K562 (cell line): Measurements from ENCODE around the gene GET4. TPM values are rescaled to one million over a fixed set of nuclear protein-coding genes. Genes with fewer than 3 reads are reported as not detected.

Experiments used
- ATAC-seq: fragments of 200-7000 bp; cut with Tn5 transposase; 3 replicates; pipeline ENCODE4 v1.9.1; 2020; ENCODE audit warnings: moderate library complexity
- BruUV-seq: library from RNA; stranded (reverse); fragments of 400-500 nt; replicated peaks from 2 replicates; lab custom pipeline; 2021; lab: Mats Ljungman, UMichigan
- CTCF ChIA-PET: fragments of 300-600 bp; formaldehyde crosslinking; extraction: SDS; loops from one replicate; lab custom pipeline; 2021; ENCODE audit warnings: low intra/inter-chr PET ratio; lab: Yijun Ruan, JAX
- POLR2A ChIA-PET: fragments of 300-600, 350-650 bp; sonication (Branson Sonifier 250); formaldehyde crosslinking; extraction: SDS; loops from one replicate; lab custom pipeline; 2021; ENCODE audit warnings: antibody characterized with exemption, inconsistent platforms; lab: Yijun Ruan, JAX
- DNase-seq, 4 experiments: peaks; one replicate each; pipeline versions ENCODE4 v3.0.0 to v3.0.0-alpha.2; 2011 to 2018; ENCODE audit warnings: low spot score in 3 of 4, mixed read lengths in 3 of 4; ENCODE audit errors: extremely low read depth in 1 of 4
- FAIRE-seq: peaks from 2 replicates; lab custom pipeline; 2011; peaks lifted over from hg19 to GRCh38; lab: Jason Lieb, UNC
- H2AFZ ChIP-seq: 2 replicates; pipeline ENCODE4 v1.6.0; 2011; ENCODE audit warnings: low read depth, low read length, control low read depth, inconsistent platforms
- H3K27ac ChIP-seq: fragments of 200-600 bp; 3 replicates; pipeline ENCODE4 v1.8.0; 2011; ENCODE audit warnings: low read depth, mild to moderate bottlenecking, control low read depth, inconsistent platforms, low read length, moderate library complexity, mixed read lengths; ENCODE audit errors: extremely low read depth
- H3K27me3 ChIP-seq, 2 experiments: fragments of 300-600 bp in 1 of 2; 2 replicates in 1 of 2; 3 replicates in 1 of 2; pipeline versions ENCODE4 v1.6.0 to v1.8.0; 2011; ENCODE audit warnings: inconsistent platforms in 2 of 2, low read length in 2 of 2, mild to moderate bottlenecking in 1 of 2, mixed read lengths in 1 of 2, moderate library complexity in 1 of 2; ENCODE audit not compliant: control insufficient read depth in 2 of 2, insufficient read depth in 2 of 2
- H3K36me3 ChIP-seq: fragments of 300-600 bp; 3 replicates; pipeline ENCODE4 v1.8.0; 2011; ENCODE audit warnings: mild to moderate bottlenecking, low read length, inconsistent platforms; ENCODE audit not compliant: control insufficient read depth, insufficient read depth
- H3K4me1 ChIP-seq, 2 experiments: fragments of 200-600 bp in 1 of 2; replicated peaks in 1 of 2; 2 replicates in 1 of 2; 3 replicates in 1 of 2; pipeline versions ENCODE4 v1.5.1 to v1.8.0; 2011; ENCODE audit warnings: inconsistent platforms in 2 of 2, low read length in 2 of 2, mild to moderate bottlenecking in 1 of 2, mixed read lengths in 1 of 2, moderate library complexity in 1 of 2; ENCODE audit not compliant: control insufficient read depth in 2 of 2, insufficient read depth in 2 of 2
- H3K4me2 ChIP-seq: 2 replicates; pipeline ENCODE4 v1.6.1; 2011; ENCODE audit warnings: low read length, control low read depth, inconsistent platforms, mixed read lengths; ENCODE audit not compliant: insufficient read depth
- H3K4me3 ChIP-seq: fragments of 200-600 bp; sonication (generic), shearing (Covaris generic); 2 replicates; pipeline ENCODE4 v1.5.1; 2016; ENCODE audit warnings: control low read depth, inconsistent platforms
- H3K79me2 ChIP-seq: fragments of 200-600 bp; 3 replicates; pipeline ENCODE4 v1.8.0; 2011; ENCODE audit warnings: low read length, inconsistent platforms; ENCODE audit not compliant: control insufficient read depth, insufficient read depth
- H3K9ac ChIP-seq, 2 experiments: 2 replicates each; pipeline versions ENCODE4 v1.6.0 to v1.6.1; 2011; ENCODE audit warnings: low read depth in 2 of 2, low read length in 2 of 2, control low read depth in 1 of 2, inconsistent platforms in 1 of 2, mild to moderate bottlenecking in 1 of 2, mixed read lengths in 1 of 2; ENCODE audit not compliant: insufficient read depth in 1 of 2
- H3K9me1 ChIP-seq: one replicate; pipeline ENCODE4 v1.6.0; 2011; ENCODE audit warnings: inconsistent platforms, mild to moderate bottlenecking, low read length, moderate library complexity; ENCODE audit not compliant: control insufficient read depth, insufficient read depth
- H3K9me3 ChIP-seq: replicated peaks from 2 replicates; pipeline ENCODE4 v1.5.1; 2011; ENCODE audit warnings: low read depth, low read length, inconsistent platforms; ENCODE audit not compliant: control insufficient read depth, insufficient read depth
- H4K20me1 ChIP-seq: replicated peaks from 2 replicates; pipeline ENCODE4 v1.6.1; 2011; ENCODE audit warnings: low read length, inconsistent platforms, mixed read lengths; ENCODE audit not compliant: control insufficient read depth, insufficient read depth
- CCNT2 ChIP-seq: IDR thresholded peaks from 2 replicates; pipeline ENCODE4 v1.6.1; 2011; ENCODE audit warnings: borderline replicate concordance, low read depth, mild to moderate bottlenecking, moderate library complexity, mixed read lengths, low read length; ENCODE audit not compliant: insufficient read length; ENCODE audit errors: extremely low read depth
- JUNB ChIP-seq: fragments of 450-650 bp; formaldehyde crosslinking; conservative IDR thresholded peaks from 2 replicates; pipeline ENCODE4 v1.4.0; 2020; ENCODE audit warnings: mild to moderate bottlenecking
- MCM7 ChIP-seq, 2 experiments: fragments of 450-650 bp; IDR thresholded peaks; 2 replicates each; pipeline ENCODE4 v1.6.1; 2016 to 2018
- NKRF ChIP-seq: fragments of 450-650 bp; IDR thresholded peaks from 2 replicates; pipeline ENCODE4 v1.6.1; 2016; ENCODE audit warnings: borderline replicate concordance
- ZBTB11 ChIP-seq, 3 experiments: fragments of 200-800 bp in 1 of 3; fragments of 250-450 bp in 1 of 3; fragments of 450-650 bp in 1 of 3; sonication (Bioruptor Pico) in 1 of 3; sonication (Bioruptor generic) in 1 of 3; formaldehyde crosslinking in 1 of 3; IDR thresholded peaks; 2 replicates each; pipeline versions ENCODE4 v1.6.1 to v1.8.0; 2016 to 2022; ENCODE audit warnings: mild to moderate bottlenecking in 2 of 3, missing genetic modification characterization in 2 of 3, missing compliant biosample characterization in 1 of 3, moderate library complexity in 1 of 3
- ZNF175 ChIP-seq: fragments of 200-800 bp; sonication (Bioruptor generic); IDR thresholded peaks from 2 replicates; pipeline ENCODE4 v1.6.1; 2016; ENCODE audit warnings: low read depth, mild to moderate bottlenecking, missing genetic modification characterization, missing compliant biosample characterization
- ZNF324 ChIP-seq: fragments of 250-450 bp; sonication (Bioruptor Pico); IDR thresholded peaks from 2 replicates; pipeline ENCODE4 v1.4.0; 2020; ENCODE audit warnings: mild to moderate bottlenecking
- WGBS: fragments of 100-300 bp; shearing (Covaris generic); methylation state at CpG from one replicate; pipeline ENCODE4 v1.1.6; 2016; ENCODE audit warnings: low coverage, mixed read lengths; ENCODE audit not compliant: insufficient coverage; ENCODE audit errors: missing lambda C conversion rate; 5-methylcytosine and 5-hydroxymethylcytosine counted together
- in situ Hi-C: fragments of 300-500 bp; cut with MboI; formaldehyde crosslinking; loops from 4 replicates; pipeline ENCODE4 v1.15.0; 2018; ENCODE audit warnings: inconsistent platforms, mixed read lengths
- intact Hi-C: fragments of 100-400 bp; cut with micrococcal nuclease; formaldehyde crosslinking; loops from 2 replicates; pipeline ENCODE4 v1.14.2; 2022
- polyA plus RNA-seq, 8 experiments: library from polyadenylated mRNA; depleted of rRNA in 4 of 8; stranded (reverse) in 5 of 8; unstranded in 3 of 8; fragments of >200 nt; fragmentation: Nextera tagmentation in 2 of 8; fragmentation: Illumina TruSeq in 1 of 8; extraction: Ambion mirVana in 2 of 8; extraction: Trizol in 1 of 8; gene quantifications; 2 replicates each; pipeline versions ENCODE4 v1.2.1 to v1.2.3, GENCODE V29; 2011 to 2014; ENCODE audit warnings: inconsistent platforms in 1 of 8, missing spikeins in 1 of 8
- total RNA-seq, 7 experiments: library from RNA; depleted of rRNA in 6 of 7; stranded (reverse); fragments of >200 nt in 6 of 7; fragmentation: Illumina TruSeq in 2 of 7; extraction: Trizol in 2 of 7; gene quantifications; 2 replicates each; pipeline versions ENCODE4 v1.2.1 to v1.2.3, GENCODE V29; 2011 to 2021; ENCODE audit warnings: low replicate concordance in 1 of 7

GET4 gene
- total and polyA plus RNA-seq, 9 of the 15 experiments (the other 6 are each of a cell fraction or from before 2014, with no cell fraction given): 0.99 to 122 (median 40.4) TPM

GRCh38 chr7:843230-843629 is 33.1 kb upstream of the GET4 start:
- Histone ChIP-seq H4K20me1 (no peaks in the 10 kb centered on the region), H3K4me3 (no peak overlapping the region), H3K9ac (no peak overlapping the region), H2AFZ (no peak overlapping the region), H3K9me1 (no peaks in the 10 kb centered on the region), H3K9me3 (peaks cover 3% of the 10 kb centered on the region), H3K4me2 (no peak overlapping the region), H3K27me3 (no peaks in the 10 kb centered on the region), H3K79me2 (peaks cover 9% of the 10 kb centered on the region; the same call in 1 of the 3 replicates), H3K4me1 (peaks cover 0 to 6% of the 10 kb centered on the region in 2 experiments; a peak in 1 of 5 replicates), H3K36me3 (peaks cover 65% of the 10 kb centered on the region; the same call in 2 of the 3 replicates), H3K27ac (no peak overlapping the region)
- DNase-seq (no peak), ATAC-seq (no peak), FAIRE-seq (no peak)
- BruUV-seq: no TSS peak
- 98% methylated on average over 16 of the region's 17 CpGs for WGBS
- intact Hi-C loops: no loop called here
- in situ Hi-C loops: no loop called here
- CTCF ChIA-PET: no interaction called here
- POLR2A ChIA-PET: no interaction called here
- TF ChIP-seq JUNB (CRISPR knock-in tag): no peak
- TF ChIP-seq CCNT2: no peak
- TF ChIP-seq NKRF: no peak

DNA sequence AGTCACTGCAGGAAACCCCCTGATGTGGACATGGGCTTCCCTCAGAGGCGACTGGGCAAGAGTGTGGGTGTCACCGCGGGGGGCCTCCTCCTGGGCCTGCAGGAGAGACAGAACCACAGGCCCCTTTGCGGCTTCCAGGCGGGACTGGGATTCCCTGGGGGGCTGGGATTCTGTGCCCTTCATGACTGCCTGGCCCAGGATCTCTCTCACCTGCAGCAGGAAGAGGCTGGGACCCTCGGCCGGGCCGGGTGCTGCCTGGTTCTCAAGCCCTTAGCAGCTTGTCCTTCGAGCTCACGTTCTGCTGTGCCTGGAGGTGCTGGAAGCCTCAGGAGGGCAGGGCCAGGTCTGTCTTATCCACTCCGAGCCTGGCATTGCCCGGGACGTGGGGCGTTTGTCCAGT is 32.3 kb upstream of the GET4 start:
- Histone ChIP-seq H3K27ac (no peak overlapping the region), H3K4me3 (no peak overlapping the region), H3K9ac (no peak overlapping the region), H3K79me2 (peaks cover 5% of the 10 kb centered on the region; the same call in 1 of the 3 replicates), H3K4me2 (no peak overlapping the region), H3K27me3 (no peaks in the 10 kb centered on the region), H2AFZ (no peak overlapping the region), H3K9me1 (no peaks in the 10 kb centered on the region), H3K9me3 (peaks cover 3% of the 10 kb centered on the region), H4K20me1 (no peaks in the 10 kb centered on the region), H3K4me1 (peaks cover 0 to 6% of the 10 kb centered on the region in 2 experiments; a peak in 1 of 5 replicates), H3K36me3 (peaks cover 65% of the 10 kb centered on the region; the same call in 2 of the 3 replicates)
- intact Hi-C loops (no loop called here), in situ Hi-C loops (no loop called here)
- DNase-seq: no peak
- no TSS peak for BruUV-seq
- TF ChIP-seq ZNF324 (CRISPR knock-in tag) (no peak), MCM7 (IDR thresholded peaks at IDR 0.05) (no peak), ZNF175 (CRISPR knock-in tag) (no peak), ZBTB11 (CRISPR knock-in tag; IDR thresholded peaks at IDR 0.05) (no peak)
- no peak for ATAC-seq
- FAIRE-seq: no peak
- WGBS: 96% methylated on average over 13 of the region's 14 CpGs
- ChIA-PET CTCF (no interaction called here), POLR2A (no interaction called here)
